HFFc6 (cell line): Measurements from ENCODE around the gene XIRP2. TPM values are rescaled to one million over a fixed set of nuclear protein-coding genes. Genes with fewer than 3 reads are reported as not detected.

Experiments used
- DNase-seq: peaks from one replicate; pipeline ENCODE4 v3.0.0-alpha.2; 2018
- H3K27ac Mint-ChIP-seq: 2 replicates; pipeline ENCODE4 v1.8.0; 2020; ENCODE audit warnings: mild to moderate bottlenecking, mixed read lengths
- H3K27me3 Mint-ChIP-seq: 2 replicates; pipeline ENCODE4 v1.8.0; 2021; ENCODE audit warnings: mild to moderate bottlenecking, moderate library complexity, mixed read lengths; ENCODE audit not compliant: insufficient read depth
- H3K36me3 Mint-ChIP-seq: 2 replicates; pipeline ENCODE4 v1.8.0; 2021; ENCODE audit warnings: low read depth, mixed read lengths
- H3K4me1 Mint-ChIP-seq: 2 replicates; pipeline ENCODE4 v1.8.0; 2020; ENCODE audit warnings: low read depth, mixed read lengths
- H3K4me3 Mint-ChIP-seq: 2 replicates; pipeline ENCODE4 v1.8.0; 2020; ENCODE audit warnings: mild to moderate bottlenecking, moderate library complexity, mixed read lengths
- H3K9me3 Mint-ChIP-seq: 2 replicates; pipeline ENCODE4 v1.8.0; 2020; ENCODE audit warnings: mild to moderate bottlenecking, mixed read lengths
- total RNA-seq, 6 experiments: library from RNA; stranded (reverse); fragmentation: NEBNext Ultra II Directional; extraction: Animal tissue kit (Norgen Biotek cat#: 25700); gene quantifications; 2 replicates in 1 of 6; 3 replicates in 5 of 6; pipeline ENCODE4 v1.2.3, GENCODE V29; 2021
- TF ChIP-seq, protein P1 (sequence below): fragments of 200-600 bp; sonication (generic); IDR thresholded peaks from 2 replicates; pipeline ENCODE4 v1.5.0; 2021; ENCODE audit warnings: antibody characterized with exemption, mild to moderate bottlenecking

Gene XIRP2
- total RNA-seq, 6 experiments from 2014 or later = not detected

DNA sequence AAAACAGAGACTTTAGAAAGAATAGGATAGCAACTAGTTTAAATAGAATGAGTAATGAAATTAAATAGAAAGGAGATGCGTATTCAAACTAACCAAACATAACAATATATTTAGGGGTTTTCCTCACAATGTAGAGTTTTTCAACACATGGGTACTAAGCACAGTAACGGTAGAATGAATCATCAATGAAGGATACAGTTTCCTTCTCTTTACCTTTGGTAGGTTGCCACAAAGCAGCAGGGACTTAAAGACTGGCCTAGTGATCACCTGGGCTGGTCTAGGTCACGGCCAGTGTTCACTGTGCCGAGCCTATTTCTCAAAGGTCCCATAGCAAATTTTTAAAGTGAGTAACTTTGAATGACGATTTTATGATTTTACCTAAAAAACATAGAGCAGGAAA lies 311.7 kb downstream of the XIRP2 start:
- Mint-ChIP-seq H3K36me3 (no peaks in the 10 kb centered on the region), H3K4me1 (peaks cover 14% of the 10 kb centered on the region), H3K9me3 (no peaks in the 10 kb centered on the region; the same call in 1 of the 2 replicates), H3K27me3 (no peaks in the 10 kb centered on the region), H3K27ac (no peak overlapping the region), H3K4me3 (no peak overlapping the region)
- DNase-seq = no peak
- TF ChIP-seq, protein P1, sequence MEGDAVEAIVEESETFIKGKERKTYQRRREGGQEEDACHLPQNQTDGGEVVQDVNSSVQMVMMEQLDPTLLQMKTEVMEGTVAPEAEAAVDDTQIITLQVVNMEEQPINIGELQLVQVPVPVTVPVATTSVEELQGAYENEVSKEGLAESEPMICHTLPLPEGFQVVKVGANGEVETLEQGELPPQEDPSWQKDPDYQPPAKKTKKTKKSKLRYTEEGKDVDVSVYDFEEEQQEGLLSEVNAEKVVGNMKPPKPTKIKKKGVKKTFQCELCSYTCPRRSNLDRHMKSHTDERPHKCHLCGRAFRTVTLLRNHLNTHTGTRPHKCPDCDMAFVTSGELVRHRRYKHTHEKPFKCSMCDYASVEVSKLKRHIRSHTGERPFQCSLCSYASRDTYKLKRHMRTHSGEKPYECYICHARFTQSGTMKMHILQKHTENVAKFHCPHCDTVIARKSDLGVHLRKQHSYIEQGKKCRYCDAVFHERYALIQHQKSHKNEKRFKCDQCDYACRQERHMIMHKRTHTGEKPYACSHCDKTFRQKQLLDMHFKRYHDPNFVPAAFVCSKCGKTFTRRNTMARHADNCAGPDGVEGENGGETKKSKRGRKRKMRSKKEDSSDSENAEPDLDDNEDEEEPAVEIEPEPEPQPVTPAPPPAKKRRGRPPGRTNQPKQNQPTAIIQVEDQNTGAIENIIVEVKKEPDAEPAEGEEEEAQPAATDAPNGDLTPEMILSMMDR = no peak

DNA sequence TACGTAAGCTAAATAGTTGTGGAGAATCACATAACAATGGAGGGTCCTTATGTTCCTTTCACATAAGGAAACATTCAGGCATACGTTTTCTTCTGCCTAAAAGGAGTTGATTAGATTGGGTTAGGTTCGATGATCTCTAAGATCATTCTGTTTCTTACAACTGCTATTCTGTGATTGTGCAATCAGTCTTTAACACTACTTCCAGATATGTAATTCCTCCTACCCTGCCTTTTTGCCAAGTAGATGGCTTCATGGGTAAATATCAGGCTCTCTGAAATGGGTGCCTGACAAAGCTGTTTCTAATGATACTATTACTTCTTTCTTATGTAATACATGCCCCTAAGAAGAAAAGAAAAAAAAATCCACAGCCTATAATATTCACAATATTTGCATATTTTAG lies 321.5 kb downstream of the XIRP2 start:
- H3K4me1 Mint-ChIP-seq = no peaks in the 10 kb centered on the region; the same call in 1 of the 2 replicates
- TF ChIP-seq, protein P1 = no peak
- no peak for DNase-seq
- no peak overlapping the region for H3K27ac Mint-ChIP-seq
- no peaks in the 10 kb centered on the region for H3K9me3 Mint-ChIP-seq
- no peaks in the 10 kb centered on the region for H3K27me3 Mint-ChIP-seq
- no peaks in the 10 kb centered on the region for H3K36me3 Mint-ChIP-seq
- H3K4me3 Mint-ChIP-seq = no peak overlapping the region

GRCh38 chr2:167212014-167212648 lies 323.9 kb downstream of the XIRP2 start:
- Mint-ChIP-seq H3K4me1 (no peaks in the 10 kb centered on the region; the same call in 1 of the 2 replicates), H3K27ac (no peak overlapping the region)
- TF ChIP-seq, protein P1 = peak; percentile 91

DNA sequence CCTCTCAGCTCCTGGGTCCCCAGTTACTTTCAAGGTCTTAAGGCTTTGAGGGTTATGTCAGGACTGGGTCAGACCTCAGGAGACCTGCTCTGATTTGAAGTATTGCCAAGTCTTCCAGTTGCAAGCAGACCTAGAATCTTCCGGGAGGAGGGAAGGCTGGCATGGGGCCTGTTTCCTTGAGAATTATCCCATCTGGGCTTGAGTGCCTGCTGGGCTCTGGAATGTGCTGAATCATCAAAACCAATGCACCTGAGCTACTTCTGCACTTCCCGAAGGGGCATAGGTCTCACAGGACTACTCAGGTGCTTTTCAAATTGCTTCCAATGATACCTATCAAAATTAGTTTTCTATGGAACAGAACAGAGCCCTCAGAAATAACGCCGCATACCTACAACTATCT lies 327.3 kb downstream of the XIRP2 start:
- no peaks in the 10 kb centered on the region for H3K4me1 Mint-ChIP-seq
- TF ChIP-seq, protein P1 = no peak
- no peaks in the 10 kb centered on the region; the same call in 1 of the 2 replicates for H3K27me3 Mint-ChIP-seq
- H3K9me3 Mint-ChIP-seq = no peaks in the 10 kb centered on the region
- H3K27ac Mint-ChIP-seq = no peak overlapping the region
- H3K36me3 Mint-ChIP-seq = no peaks in the 10 kb centered on the region
- no peak for DNase-seq
- H3K4me3 Mint-ChIP-seq = no peak overlapping the region

More at GRCh38 chr2:167212014-167212648, 323.9 kb downstream of the XIRP2 start:
- no peak overlapping the region for H3K4me3 Mint-ChIP-seq
- peak; percentile 45 for DNase-seq
- no peaks in the 10 kb centered on the region for H3K9me3 Mint-ChIP-seq
- H3K36me3 Mint-ChIP-seq = no peaks in the 10 kb centered on the region
- no peaks in the 10 kb centered on the region for H3K27me3 Mint-ChIP-seq

DNA sequence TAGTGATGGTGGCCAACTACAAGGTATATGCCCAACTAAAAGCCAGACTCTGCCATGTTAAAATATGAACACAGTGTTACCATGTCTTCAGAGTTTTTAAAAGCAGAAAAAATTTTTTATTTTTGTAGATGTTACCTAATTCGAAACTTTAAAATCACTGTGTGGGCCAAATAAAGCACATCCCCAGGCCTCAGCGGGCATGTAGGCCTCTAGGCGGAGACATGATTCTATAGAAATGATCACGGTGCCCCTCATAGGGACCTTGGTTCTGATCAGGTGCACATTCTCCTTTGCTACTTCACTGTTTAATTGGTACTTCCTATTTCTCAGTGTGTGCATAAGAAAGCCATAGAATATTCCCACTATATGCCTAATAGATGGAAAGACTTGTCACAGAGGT lies 349.2 kb downstream of the XIRP2 start:
- DNase-seq = no peak
- H3K27me3 Mint-ChIP-seq = peaks cover 1% of the 10 kb centered on the region; the same call in 1 of the 2 replicates
- H3K4me1 Mint-ChIP-seq = no peaks in the 10 kb centered on the region
- H3K36me3 Mint-ChIP-seq = no peaks in the 10 kb centered on the region
- no peaks in the 10 kb centered on the region; the same call in 1 of the 2 replicates for H3K9me3 Mint-ChIP-seq
- TF ChIP-seq, protein P1 = no peak
- H3K27ac Mint-ChIP-seq = no peak overlapping the region
- H3K4me3 Mint-ChIP-seq = no peak overlapping the region
